ENCODE results near the gene NIPAL3.

The NIPAL3 gene

GRCh38 chr1:24373710-24374109, 41.9 kb upstream of the NIPAL3 start:
- POLR2A ChIA-PET, result interaction anchor here (1.4 kb wide), 1 partner anchor 9 kb away, joined by 3 read pairs; no protein-coding TSS in a partner anchor
- DNase-seq (ENCODE audit: extremely low spot score), result no peak
- CTCF ChIA-PET, result interaction anchor here (0.6 to 1.3 kb wide), 3 partner anchors 17 to 174 kb away, joined by 3 to 4 read pairs (median 4); no protein-coding TSS in a partner anchor
- TF ChIP-seq SUZ12 (IDR thresholded peaks at IDR 0.05) (no peak), TARDBP (IDR thresholded peaks at IDR 0.05) (no peak), HDGF (IDR thresholded peaks at IDR 0.05; ENCODE audit: borderline replicate concordance) (no peak), ARNT (IDR thresholded peaks at IDR 0.05) (no peak)

GRCh38 chr1:24374891-24375786, 40.5 kb upstream of the NIPAL3 start:
- TF ChIP-seq LEF1 (IDR thresholded peaks at IDR 0.05; ENCODE audit: borderline replicate concordance) (no peak), SP1 (IDR thresholded peaks at IDR 0.05) (no peak), BHLHE40 (IDR thresholded peaks at IDR 0.05; ENCODE audit: borderline replicate concordance) (no peak), CTBP1 (IDR thresholded peaks at IDR 0.05; ENCODE audit: borderline replicate concordance) (no peak), HDGF (IDR thresholded peaks at IDR 0.05; ENCODE audit: borderline replicate concordance) (no peak), NFRKB (IDR thresholded peaks at IDR 0.05) (no peak), ELF4 (IDR thresholded peaks at IDR 0.05) (no peak), SUZ12 (IDR thresholded peaks at IDR 0.05) (no peak), TARDBP (IDR thresholded peaks at IDR 0.05) (no peak), ZNF384 (IDR thresholded peaks at IDR 0.05) (no peak), ARNT (IDR thresholded peaks at IDR 0.05) (no peak), FOXA1 (IDR thresholded peaks at IDR 0.05) (no peak), L3MBTL2 (conservative IDR thresholded peaks at IDR 0.05) (no peak), FOXK2 (IDR thresholded peaks at IDR 0.05) (no peak), FOXM1 (IDR thresholded peaks at IDR 0.05; ENCODE audit: borderline replicate concordance) (no peak), PKNOX1 (IDR thresholded peaks at IDR 0.05) (no peak)
- ChIA-PET POLR2A (no interaction called here), CTCF (no interaction called here)
- DNase-seq (ENCODE audit: extremely low spot score), result no peak

GRCh38 chr1:24379733-24380315, 35.8 kb upstream of the NIPAL3 start:
- ChIA-PET CTCF (no interaction called here), POLR2A (no interaction called here)
- TF ChIP-seq FOXM1 (IDR thresholded peaks at IDR 0.05; ENCODE audit: borderline replicate concordance) (no peak), PKNOX1 (IDR thresholded peaks at IDR 0.05) (no peak), CTBP1 (IDR thresholded peaks at IDR 0.05; ENCODE audit: borderline replicate concordance) (no peak), SUZ12 (IDR thresholded peaks at IDR 0.05) (no peak), L3MBTL2 (conservative IDR thresholded peaks at IDR 0.05) (no peak), TARDBP (IDR thresholded peaks at IDR 0.05) (no peak), FOXK2 (IDR thresholded peaks at IDR 0.05) (no peak)
- DNase-seq (ENCODE audit: extremely low spot score), result no peak

- CTCF ChIA-PET, result no interaction called here
- no peak for DNase-seq (ENCODE audit: extremely low spot score)
- POLR2A ChIA-PET, result no interaction called here
- no peak for TF ChIP-seq FOXK2 (IDR thresholded peaks at IDR 0.05)
- no peak for TF ChIP-seq HDGF (IDR thresholded peaks at IDR 0.05; ENCODE audit: borderline replicate concordance)
- TF ChIP-seq L3MBTL2 (conservative IDR thresholded peaks at IDR 0.05), result no peak
- TF ChIP-seq ARNT (IDR thresholded peaks at IDR 0.05), result no peak
- no peak for TF ChIP-seq SP1 (IDR thresholded peaks at IDR 0.05)
- TF ChIP-seq ELF4 (IDR thresholded peaks at IDR 0.05), result no peak
- TF ChIP-seq TARDBP (IDR thresholded peaks at IDR 0.05), result no peak
- TF ChIP-seq ZNF384 (IDR thresholded peaks at IDR 0.05), result no peak
- TF ChIP-seq NFRKB (IDR thresholded peaks at IDR 0.05), result no peak
- no peak for TF ChIP-seq BHLHE40 (IDR thresholded peaks at IDR 0.05; ENCODE audit: borderline replicate concordance)
- TF ChIP-seq CTBP1 (IDR thresholded peaks at IDR 0.05; ENCODE audit: borderline replicate concordance), result no peak
- TF ChIP-seq FOXA1 (IDR thresholded peaks at IDR 0.05), result no peak
These were observed 35.1 kb upstream of the NIPAL3 start for GRCh38 chr1:24380508-24380907.

GRCh38 chr1:24381256-24381655, 34.3 kb upstream of the NIPAL3 start:
- no peak for TF ChIP-seq NFRKB (IDR thresholded peaks at IDR 0.05)
- no peak for TF ChIP-seq CTBP1 (IDR thresholded peaks at IDR 0.05; ENCODE audit: borderline replicate concordance)
- TF ChIP-seq LEF1 (IDR thresholded peaks at IDR 0.05; ENCODE audit: borderline replicate concordance), result no peak
- no peak for TF ChIP-seq BHLHE40 (IDR thresholded peaks at IDR 0.05; ENCODE audit: borderline replicate concordance)
- no peak for TF ChIP-seq SP1 (IDR thresholded peaks at IDR 0.05)
- TF ChIP-seq ARNT (IDR thresholded peaks at IDR 0.05), result no peak
- no peak for TF ChIP-seq L3MBTL2 (conservative IDR thresholded peaks at IDR 0.05)
- no peak for TF ChIP-seq FOXA1 (IDR thresholded peaks at IDR 0.05)
- TF ChIP-seq SUZ12 (IDR thresholded peaks at IDR 0.05), result no peak
- TF ChIP-seq ELF4 (IDR thresholded peaks at IDR 0.05), result no peak
- ChIA-PET POLR2A (no interaction called here), CTCF (no interaction called here)
- DNase-seq (ENCODE audit: extremely low spot score), result no peak

GRCh38 chr1:24382165-24382577, 33.4 kb upstream of the NIPAL3 start:
- ChIA-PET POLR2A (interaction anchor here (1.2 kb wide), 1 partner anchor 9 kb away, joined by 3 read pairs; no protein-coding TSS in a partner anchor), CTCF (no interaction called here)
- no peak for TF ChIP-seq ARNT (IDR thresholded peaks at IDR 0.05)
- TF ChIP-seq FOXK2 (IDR thresholded peaks at IDR 0.05), result no peak
- TF ChIP-seq CTBP1 (IDR thresholded peaks at IDR 0.05; ENCODE audit: borderline replicate concordance), result no peak
- no peak for TF ChIP-seq NFRKB (IDR thresholded peaks at IDR 0.05)
- no peak for TF ChIP-seq HDGF (IDR thresholded peaks at IDR 0.05; ENCODE audit: borderline replicate concordance)
- TF ChIP-seq FOXM1 (IDR thresholded peaks at IDR 0.05; ENCODE audit: borderline replicate concordance), result no peak
- no peak for TF ChIP-seq LEF1 (IDR thresholded peaks at IDR 0.05; ENCODE audit: borderline replicate concordance)
- no peak for TF ChIP-seq ELF4 (IDR thresholded peaks at IDR 0.05)
- no peak for TF ChIP-seq FOXA1 (IDR thresholded peaks at IDR 0.05)
- TF ChIP-seq BHLHE40 (IDR thresholded peaks at IDR 0.05; ENCODE audit: borderline replicate concordance), result no peak
- no peak for TF ChIP-seq SUZ12 (IDR thresholded peaks at IDR 0.05)
- no peak for TF ChIP-seq L3MBTL2 (conservative IDR thresholded peaks at IDR 0.05)
- no peak for TF ChIP-seq ZNF384 (IDR thresholded peaks at IDR 0.05)
- no peak for TF ChIP-seq PKNOX1 (IDR thresholded peaks at IDR 0.05)
- DNase-seq (ENCODE audit: extremely low spot score), result no peak
